B cell (primary cell): Measurements from ENCODE around the gene PXK. TPM values are rescaled to one million over a fixed set of nuclear protein-coding genes. Genes with fewer than 3 reads are reported as not detected.

Source experiments
- ATAC-seq: fragments of 200-7000 bp; cut with Tn5 transposase; one replicate; pipeline ENCODE4 v1.10.0; 2021; ENCODE audit warnings: low read depth, mild to moderate bottlenecking, moderate number of reproducible peaks, moderate library complexity
- CTCF ChIA-PET: fragments of 350-600 bp; sonication (Branson Sonifier 250); formaldehyde crosslinking; loops from one replicate; lab custom pipeline; 2021; ENCODE audit warnings: antibody characterized with exemption, inconsistent platforms; lab: Charles Lee
- POLR2A ChIA-PET: fragments of 350-600 bp; sonication (Branson Sonifier 250); formaldehyde crosslinking; loops from one replicate; lab custom pipeline; 2021; ENCODE audit warnings: antibody characterized with exemption; lab: Charles Lee
- DNase-seq: peaks from one replicate; pipeline ENCODE4 v3.0.0; 2013
- H2AFZ ChIP-seq: 2 replicates; pipeline ENCODE4 v1.6.1; 2012; ENCODE audit warnings: mild to moderate bottlenecking, low read depth, low read length; ENCODE audit not compliant: insufficient read depth, poor library complexity, severe bottlenecking
- H3K27ac ChIP-seq, 2 donors: 1 replicate in 1 of 2; 2 replicates in 1 of 2; pipeline ENCODE4 v1.5.1; 2012 to 2013; ENCODE audit warnings: low read length in 2 of 2, mild to moderate bottlenecking in 2 of 2, moderate library complexity in 1 of 2
- H3K27me3 ChIP-seq, 4 experiments: fragments of 200-600 bp in 1 of 4; sonication (generic) in 1 of 4; replicated peaks in 1 of 4; 1 replicate in 2 of 4; 2 replicates in 2 of 4; pipeline versions ENCODE4 v1.6.1 to v1.7.0; 2013 to 2016; ENCODE audit warnings: low read length in 3 of 4, mild to moderate bottlenecking in 2 of 4, mixed read lengths in 1 of 4, moderate library complexity in 1 of 4; ENCODE audit not compliant: insufficient read depth in 4 of 4, control insufficient read depth in 3 of 4; ENCODE audit errors: control extremely low read depth in 1 of 4
- H3K36me3 ChIP-seq, 2 experiments: replicated peaks in 1 of 2; 1 replicate in 1 of 2; 2 replicates in 1 of 2; pipeline versions ENCODE4 v1.6.1 to v1.7.1; 2013; ENCODE audit warnings: low read length in 1 of 2; ENCODE audit not compliant: insufficient read depth in 2 of 2, control insufficient read depth in 1 of 2; ENCODE audit errors: control extremely low read depth in 1 of 2, extremely low read depth in 1 of 2
- H3K4me1 ChIP-seq, 2 donors: fragments of 200-600 bp in 1 of 2; sonication (generic) in 1 of 2; 1 replicate in 1 of 2; 2 replicates in 1 of 2; pipeline versions ENCODE4 v1.5.1 to v1.6.1; 2013 to 2017; ENCODE audit warnings: low read length in 2 of 2; ENCODE audit not compliant: control insufficient read depth in 2 of 2, insufficient read depth in 2 of 2
- H3K4me2 ChIP-seq: replicated peaks from 2 replicates; pipeline ENCODE3; 2012; ENCODE audit warnings: mild to moderate bottlenecking, low read depth, low read length; ENCODE audit not compliant: poor library complexity, severe bottlenecking
- H3K4me3 ChIP-seq, 5 experiments: fragments of 200-600 bp in 1 of 5; sonication (generic) in 1 of 5; 1 replicate in 3 of 5; 2 replicates in 2 of 5; pipeline versions ENCODE4 v1.5.1 to v1.7.0; 2011 to 2016; ENCODE audit warnings: low read length in 4 of 5, mild to moderate bottlenecking in 4 of 5, low read depth in 2 of 5, control low read depth in 1 of 5, moderate library complexity in 1 of 5; ENCODE audit not compliant: insufficient read depth in 1 of 5; ENCODE audit errors: control extremely low read depth in 1 of 5, extremely low read depth in 1 of 5
- H3K79me2 ChIP-seq: fragments of 200-600 bp; sonication (generic); one replicate; pipeline ENCODE4 v1.6.0; 2016; ENCODE audit warnings: low read length; ENCODE audit not compliant: control insufficient read depth, insufficient read depth
- H3K9ac ChIP-seq: fragments of 200-600 bp; sonication (generic); 2 replicates; pipeline ENCODE4 v1.6.1; 2017; ENCODE audit warnings: mild to moderate bottlenecking, low read length, moderate library complexity
- H3K9me3 ChIP-seq, 3 donors: one replicate each; pipeline versions ENCODE4 v1.6.1 to v1.7.1; 2013; ENCODE audit warnings: low read length in 2 of 3; ENCODE audit not compliant: control insufficient read depth in 2 of 3, insufficient read depth in 1 of 3; ENCODE audit errors: control extremely low read depth in 1 of 3
- H4K20me1 ChIP-seq: 2 replicates; pipeline ENCODE4 v1.6.0; 2012; ENCODE audit warnings: mild to moderate bottlenecking, low read length; ENCODE audit not compliant: insufficient read depth, control insufficient read depth, poor library complexity, severe bottlenecking
- H3K27ac Mint-ChIP-seq: one replicate; pipeline ENCODE4 v1.8.0; 2021; ENCODE audit warnings: mixed read lengths
- H3K27me3 Mint-ChIP-seq: one replicate; pipeline ENCODE4 v1.8.0; 2021; ENCODE audit warnings: mixed read lengths
- H3K4me1 Mint-ChIP-seq: one replicate; pipeline ENCODE4 v1.8.0; 2021; ENCODE audit warnings: mixed read lengths
- H3K4me3 Mint-ChIP-seq: one replicate; pipeline ENCODE4 v1.8.0; 2021; ENCODE audit warnings: mixed read lengths
- H3K9me3 Mint-ChIP-seq: one replicate; pipeline ENCODE4 v1.8.0; 2022; ENCODE audit warnings: mixed read lengths; ENCODE audit not compliant: insufficient read depth
- EZH2 ChIP-seq: IDR thresholded peaks from 2 replicates; pipeline ENCODE4 v1.6.1; 2012; ENCODE audit warnings: borderline replicate concordance, low read depth, mild to moderate bottlenecking, moderate library complexity, low read length; ENCODE audit not compliant: insufficient read depth, poor library complexity, severe bottlenecking
- WGBS: methylation state at CpG from one replicate; pipeline ENCODE4 v1.1.5; 2013; ENCODE audit warnings: missing lambda C conversion rate; ENCODE audit not compliant: insufficient coverage; 5-methylcytosine and 5-hydroxymethylcytosine counted together
- intact Hi-C: fragments of 100-400 bp; cut with micrococcal nuclease; formaldehyde crosslinking; loops from one replicate; pipeline ENCODE4 v1.10.0; 2022
- polyA plus RNA-seq: library from polyadenylated mRNA; depleted of rRNA; stranded (reverse); fragments of >200 nt; gene quantifications from 2 replicates; pipeline ENCODE4 v1.2.3, GENCODE V29; 2012
- total RNA-seq, 2 donors: library from RNA; stranded (reverse); fragments of 120-200 nt in 1 of 2; gene quantifications; 1 replicate in 1 of 2; 2 replicates in 1 of 2; pipeline versions ENCODE4 v1.2.3 to v1.2.4, GENCODE V29; 2013 to 2022
- TF ChIP-seq, protein P1 (sequence below): fragments of 200-600 bp; IDR thresholded peaks from one replicate; pipeline ENCODE4 v1.8.0; 2022; ENCODE audit warnings: antibody characterized with exemption, mild to moderate bottlenecking

The PXK gene
- total and polyA plus RNA-seq, 2 donors (not counting 1 experiment from before 2014, with no cell fraction given), result 46.8 to 104 TPM

DNA sequence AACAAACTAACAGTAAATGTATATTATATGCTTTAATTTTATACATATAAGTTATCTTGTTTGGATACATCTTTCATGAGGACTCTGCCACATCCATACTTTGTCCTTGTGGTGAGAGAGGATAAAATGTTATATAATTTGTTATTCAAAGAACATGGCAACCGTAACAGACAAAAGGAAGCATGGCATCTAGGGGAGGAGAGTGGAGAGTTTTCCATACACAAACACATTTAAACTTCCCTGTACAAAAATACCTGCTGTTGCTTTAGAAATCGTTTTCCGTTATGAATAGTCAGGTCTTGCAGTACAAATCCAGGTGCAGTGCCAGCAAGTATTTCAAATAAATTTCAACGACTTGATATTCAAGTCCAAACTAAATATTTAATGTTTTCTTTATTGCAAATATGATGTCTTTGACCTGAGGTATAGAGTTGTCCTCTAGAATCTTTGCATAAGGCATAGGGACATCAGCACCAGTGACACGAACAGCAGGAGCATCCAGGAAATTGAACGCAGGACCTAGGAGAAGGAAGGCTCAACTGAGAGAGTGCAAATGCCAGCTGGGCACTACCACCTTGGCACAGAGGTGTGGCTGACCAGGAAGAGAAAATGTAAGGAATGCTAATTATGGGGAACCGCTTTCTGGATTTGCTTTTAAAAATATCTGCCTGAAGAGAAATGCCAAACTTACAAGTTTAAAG is 95.1 kb downstream of the PXK start:
- H3K27me3 ChIP-seq, result no peaks in the 10 kb centered on the region
- Mint-ChIP-seq H3K27me3 (no peaks in the 10 kb centered on the region), H3K4me3 (no peak overlapping the region), H3K9me3 (no peaks in the 10 kb centered on the region), H3K27ac (peak overlapping the region; percentile 17), H3K4me1 (peaks cover 11% of the 10 kb centered on the region)
- H3K27ac ChIP-seq, result no peak overlapping the region
- CTCF ChIA-PET, result interaction anchor here (1.1 to 2.1 kb wide), 3 partner anchors 10 to 93 kb away, joined by 3 to 6 read pairs (median 4); no protein-coding TSS in a partner anchor
- H4K20me1 ChIP-seq, result peaks cover 8% of the 10 kb centered on the region
- peaks cover 1 to 90% of the 10 kb centered on the region in 2 experiments for H3K36me3 ChIP-seq
- no peaks in the 10 kb centered on the region for H3K9me3 ChIP-seq
- H2AFZ ChIP-seq, result no peak overlapping the region
- no peak overlapping the region for H3K4me2 ChIP-seq
- ATAC-seq, result no peak
- no peak for TF ChIP-seq EZH2
- TF ChIP-seq, protein P1, sequence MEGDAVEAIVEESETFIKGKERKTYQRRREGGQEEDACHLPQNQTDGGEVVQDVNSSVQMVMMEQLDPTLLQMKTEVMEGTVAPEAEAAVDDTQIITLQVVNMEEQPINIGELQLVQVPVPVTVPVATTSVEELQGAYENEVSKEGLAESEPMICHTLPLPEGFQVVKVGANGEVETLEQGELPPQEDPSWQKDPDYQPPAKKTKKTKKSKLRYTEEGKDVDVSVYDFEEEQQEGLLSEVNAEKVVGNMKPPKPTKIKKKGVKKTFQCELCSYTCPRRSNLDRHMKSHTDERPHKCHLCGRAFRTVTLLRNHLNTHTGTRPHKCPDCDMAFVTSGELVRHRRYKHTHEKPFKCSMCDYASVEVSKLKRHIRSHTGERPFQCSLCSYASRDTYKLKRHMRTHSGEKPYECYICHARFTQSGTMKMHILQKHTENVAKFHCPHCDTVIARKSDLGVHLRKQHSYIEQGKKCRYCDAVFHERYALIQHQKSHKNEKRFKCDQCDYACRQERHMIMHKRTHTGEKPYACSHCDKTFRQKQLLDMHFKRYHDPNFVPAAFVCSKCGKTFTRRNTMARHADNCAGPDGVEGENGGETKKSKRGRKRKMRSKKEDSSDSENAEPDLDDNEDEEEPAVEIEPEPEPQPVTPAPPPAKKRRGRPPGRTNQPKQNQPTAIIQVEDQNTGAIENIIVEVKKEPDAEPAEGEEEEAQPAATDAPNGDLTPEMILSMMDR, result no peak
- H3K9ac ChIP-seq, result no peak overlapping the region
- POLR2A ChIA-PET, result no interaction called here
- intact Hi-C loops, result no loop called here
- H3K4me1 ChIP-seq, result peaks cover under 1 to 12% of the 10 kb centered on the region in 2 donors
- 96% methylated on average over 2 of the region's 7 CpGs for WGBS
- no peak for DNase-seq
- no peak overlapping the region for H3K4me3 ChIP-seq
- H3K79me2 ChIP-seq, result peaks cover 19% of the 10 kb centered on the region

DNA sequence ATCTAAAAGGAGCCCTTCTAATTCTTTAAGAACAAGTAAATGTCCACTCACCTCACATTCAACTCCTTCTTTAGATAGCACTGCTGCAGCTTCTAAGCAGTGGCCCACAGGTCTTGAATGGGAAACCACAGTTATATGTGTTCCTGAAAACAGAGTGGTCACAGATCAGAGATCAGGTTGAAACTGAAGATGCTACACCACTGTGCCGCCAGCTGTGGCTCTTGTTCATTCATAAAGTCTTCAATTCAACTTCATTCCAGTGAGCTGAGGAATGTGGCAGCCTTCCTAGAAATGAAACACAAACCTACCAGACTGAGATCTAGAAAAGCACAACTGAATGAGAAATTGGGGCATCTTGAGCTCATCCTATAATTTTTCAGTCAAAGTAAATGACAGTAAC is 97.0 kb downstream of the PXK start:
- Histone ChIP-seq H2AFZ (no peak overlapping the region), H3K27ac (peak overlapping the region in 1 of 2 donors; percentile 35), H3K9ac (no peak overlapping the region), H3K4me2 (no peak overlapping the region), H3K79me2 (peaks cover 27% of the 10 kb centered on the region), H3K9me3 (no peaks in the 10 kb centered on the region), H3K27me3 (no peaks in the 10 kb centered on the region), H3K4me1 (peaks cover 9 to 22% of the 10 kb centered on the region in 2 donors), H3K36me3 (peaks cover 1 to 73% of the 10 kb centered on the region in 2 experiments), H3K4me3 (no peak overlapping the region), H4K20me1 (peaks cover 8% of the 10 kb centered on the region)
- ChIA-PET POLR2A (no interaction called here), CTCF (interaction anchor here (0.8 to 2.1 kb wide), 4 partner anchors 11 to 252 kb away, joined by 3 to 6 read pairs (median 4); partner anchors contain the start of genes HTD2 and RPP14)
- Mint-ChIP-seq H3K27ac (no peak overlapping the region), H3K4me1 (peaks cover 25% of the 10 kb centered on the region), H3K4me3 (no peak overlapping the region), H3K27me3 (no peaks in the 10 kb centered on the region), H3K9me3 (no peaks in the 10 kb centered on the region)
- DNase-seq, result no peak
- no CpG with 5 or more reads among the region's 1 CpG for WGBS
- intact Hi-C loops, result loop anchor here (5.0 kb wide), 2 partner anchors 107 to 192 kb away; partner anchors contain the start of gene ABHD6
- ATAC-seq, result no peak
- TF ChIP-seq, protein P1, result no peak
- TF ChIP-seq EZH2, result no peak
